ENCODE results near the gene TNPO3.
A peak's percentile ranks its signal among the peaks of the same experiment; 100 is the strongest.
"Not testable (repeated sequence)": the region's sequence is repeated elsewhere in the genome, so short reads cannot be mapped to it uniquely, and the experiment has no call there.

Gene TNPO3

GRCh38 chr7:129013048-129013724 lies 41.7 kb downstream of the TNPO3 start:
- DNase-seq, result no peak

DNA sequence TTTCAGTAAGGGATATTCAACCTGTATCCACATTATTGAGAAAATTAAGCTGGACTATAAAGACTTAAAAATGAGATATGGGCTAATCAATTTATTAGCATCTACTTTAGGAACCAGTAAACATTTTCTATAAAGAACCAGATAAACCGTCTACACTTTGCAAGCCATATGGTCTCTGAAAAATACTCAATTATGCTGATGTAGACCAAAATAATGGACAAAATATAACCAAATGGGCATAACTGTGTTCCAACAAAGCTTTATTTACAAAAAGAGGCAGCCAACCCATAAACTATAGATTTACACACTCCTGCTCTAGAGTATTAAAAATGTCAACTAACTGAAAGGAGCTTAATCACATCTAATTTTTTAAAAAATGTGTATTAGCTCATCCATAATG lies 42.3 kb downstream of the TNPO3 start:
- no peak for DNase-seq

DNA sequence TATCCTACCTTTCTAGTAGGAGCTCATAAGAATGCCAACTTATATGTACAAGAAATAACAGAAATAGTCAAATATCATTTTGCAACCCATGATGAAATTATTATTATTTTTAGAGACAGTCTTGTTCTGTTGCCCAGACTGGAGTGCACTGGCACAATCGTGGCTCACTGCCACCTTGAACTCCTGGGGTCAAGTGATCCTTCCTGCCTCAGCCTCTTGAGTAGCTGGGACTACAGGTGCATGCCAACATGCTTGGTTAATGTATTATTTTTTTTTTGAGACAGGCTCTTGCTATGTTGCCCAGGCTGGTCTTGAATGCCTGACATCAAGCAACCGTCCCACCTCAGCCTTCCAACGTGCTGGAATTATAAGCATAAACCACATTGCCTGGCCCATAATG lies 44.8 kb downstream of the TNPO3 start:
- no peak for DNase-seq

GRCh38 chr7:129009437-129009836 lies 45.5 kb downstream of the TNPO3 start:
- no peak for DNase-seq

DNA sequence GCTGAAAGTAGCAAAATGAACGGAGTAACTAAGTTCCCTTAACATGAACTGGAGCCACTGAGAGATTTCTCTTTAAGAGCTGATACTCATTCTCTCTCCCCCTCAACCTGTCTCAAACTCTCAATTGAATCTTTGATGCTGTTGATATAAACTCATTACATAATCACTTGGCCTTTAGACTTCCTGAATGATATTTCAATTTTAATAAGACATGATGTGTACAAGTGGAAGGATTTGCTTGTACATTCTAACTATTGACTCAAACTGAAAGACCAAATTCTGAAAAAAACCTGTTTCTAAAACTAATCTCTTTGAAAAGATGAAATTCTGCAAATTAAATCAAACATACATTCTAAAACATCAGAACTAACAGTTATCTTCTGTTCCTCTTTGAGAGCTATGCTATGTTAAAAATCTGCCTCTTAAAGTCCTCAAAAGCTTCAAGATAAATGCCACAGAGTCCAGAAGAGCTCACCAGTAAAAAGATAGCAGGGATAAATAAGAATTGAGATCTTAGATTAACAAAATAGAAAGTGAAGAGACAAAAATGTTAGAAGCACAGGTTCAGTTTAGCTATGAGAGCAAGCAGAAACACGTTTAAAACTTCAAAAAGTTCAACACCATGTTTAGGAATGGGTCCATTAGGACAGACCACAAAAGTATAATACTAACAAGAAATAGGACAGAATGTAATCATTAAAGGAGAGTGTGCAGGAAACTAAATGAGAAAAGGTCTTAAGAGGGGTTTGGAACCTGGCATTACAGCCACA lies 46.1 kb downstream of the TNPO3 start:
- DNase-seq, result no peak

GRCh38 chr7:129007572-129007971 lies 47.3 kb downstream of the TNPO3 start:
- DNase-seq, result no peak

GRCh38 chr7:129006636-129007414 lies 48.1 kb downstream of the TNPO3 start:
- DNase-seq, result no peak

- no peak for DNase-seq
Measured at GRCh38 chr7:129005186-129005585, 49.7 kb downstream of the TNPO3 start.

GRCh38 chr7:128997181-128997580 lies 57.7 kb downstream of the TNPO3 start:
- DNase-seq, result no peak

DNA sequence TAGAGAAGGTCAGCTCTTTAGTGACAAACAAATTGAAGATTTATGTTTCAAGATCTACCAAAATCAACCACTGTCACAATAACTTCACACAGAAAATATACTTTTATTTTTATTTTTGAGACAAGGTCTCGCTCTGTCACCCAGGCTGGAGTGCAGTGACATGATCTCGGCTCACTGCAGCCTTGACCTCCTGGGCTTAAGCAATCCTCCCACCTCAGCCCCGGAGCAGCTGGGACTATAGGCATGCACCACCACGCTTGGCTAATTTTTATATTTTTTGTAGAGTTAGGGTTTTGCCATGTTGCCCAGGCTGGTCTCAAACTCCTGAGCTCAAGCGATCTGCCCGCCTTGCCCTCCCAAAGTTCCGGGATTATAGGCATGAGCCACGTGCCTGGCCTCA lies 60.4 kb downstream of the TNPO3 start:
- DNase-seq, result not testable (repeated sequence)

- DNase-seq, result no peak
Measured at GRCh38 chr7:128993419-128993818, 61.5 kb downstream of the TNPO3 start.

- DNase-seq, result no peak
Measured at GRCh38 chr7:128989961-128990360, 65.0 kb downstream of the TNPO3 start.

DNA sequence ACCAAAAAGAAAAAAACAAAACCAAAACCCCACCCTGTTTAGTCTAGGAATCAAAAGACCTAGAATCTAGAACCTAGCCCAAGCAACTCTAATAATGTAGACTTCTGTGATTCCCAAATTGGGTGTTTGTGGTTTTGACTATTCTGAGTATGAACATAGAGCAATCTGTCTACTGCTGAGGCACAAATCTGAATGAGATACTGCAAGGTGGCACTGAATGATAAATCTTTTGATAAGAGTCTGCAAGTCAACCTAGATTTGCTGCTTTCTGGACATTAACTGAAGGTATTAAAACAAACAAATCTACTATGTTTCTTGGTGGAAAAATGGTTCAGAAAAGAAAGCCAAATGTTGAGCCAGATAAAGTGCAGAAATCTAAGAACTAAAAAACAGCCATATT lies 66.5 kb downstream of the TNPO3 start:
- no peak for DNase-seq

GRCh38 chr7:128986609-128987008 lies 68.3 kb downstream of the TNPO3 start:
- DNase-seq, result no peak

DNA sequence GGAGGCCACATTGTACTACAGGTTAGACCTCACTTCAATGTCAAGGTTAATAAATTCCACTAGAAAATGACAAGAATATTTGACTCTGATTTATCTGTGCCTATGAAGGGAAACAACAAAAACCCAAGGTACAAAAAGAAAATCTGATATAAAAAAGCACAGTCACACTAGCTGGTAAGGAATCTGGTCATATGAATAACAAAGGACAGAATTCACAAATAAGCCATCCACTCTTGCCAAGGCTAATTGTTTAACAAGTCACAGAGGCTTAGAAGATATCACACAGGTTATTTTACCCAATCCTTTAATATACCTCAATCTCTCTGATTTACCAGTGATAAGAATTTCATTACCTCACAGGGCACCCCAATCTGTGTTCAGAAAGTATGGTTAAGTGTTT lies 69.3 kb downstream of the TNPO3 start:
- DNase-seq, result no peak

GRCh38 chr7:128982105-128982504 lies 72.8 kb downstream of the TNPO3 start:
- DNase-seq, result no peak

DNA sequence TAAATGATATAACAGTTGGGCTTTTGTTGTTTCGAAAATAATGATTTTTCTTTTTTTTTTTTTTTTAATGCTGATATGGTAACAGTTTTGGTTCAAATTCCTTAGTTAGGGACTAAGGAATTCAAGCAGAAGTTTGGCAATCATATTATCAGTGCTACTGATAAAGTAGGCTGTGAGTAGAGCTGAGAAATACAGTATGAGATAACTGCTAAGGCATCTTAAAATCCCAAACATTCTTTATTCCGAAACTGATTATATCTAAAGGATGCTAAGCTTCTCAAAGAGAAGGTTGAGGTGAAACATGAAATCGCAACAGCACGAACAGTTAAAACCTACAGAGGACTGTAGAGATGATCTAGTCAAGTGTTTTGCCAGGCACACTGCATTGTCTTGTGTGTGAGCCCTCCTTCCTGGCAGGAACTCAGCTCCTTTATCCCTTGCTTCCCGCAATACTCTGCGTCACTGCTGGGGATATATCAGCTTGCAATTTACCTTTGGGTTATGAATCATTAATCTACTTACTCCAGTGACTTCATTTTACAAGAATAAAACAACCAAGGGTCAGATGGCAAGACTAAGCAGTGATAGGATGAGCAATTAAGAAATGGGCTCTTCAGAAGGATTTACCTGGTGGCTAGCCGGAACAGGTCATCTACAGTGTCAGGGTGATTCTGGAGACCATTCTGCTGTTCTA lies 80.5 kb downstream of the TNPO3 start:
- no peak for DNase-seq

DNA sequence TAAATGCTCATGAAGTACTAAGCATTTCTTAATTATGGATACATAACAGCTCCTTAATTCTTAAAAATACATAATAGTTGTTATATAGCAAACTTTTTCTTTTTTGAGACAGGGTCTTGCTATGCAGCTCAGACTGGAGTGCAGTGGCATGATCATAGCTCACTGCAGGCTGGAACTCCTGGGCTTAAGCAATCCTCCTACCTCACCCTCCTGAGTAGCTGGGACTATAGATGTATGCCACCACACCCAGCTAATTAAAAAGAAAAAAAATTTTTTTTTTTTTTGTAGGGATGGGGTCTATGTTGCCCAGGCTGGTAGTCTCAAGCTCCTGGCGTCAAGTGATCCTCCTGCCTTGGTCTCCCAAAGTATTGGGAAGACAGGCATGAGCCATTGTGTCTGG lies 86.3 kb downstream of the TNPO3 start:
- no peak for DNase-seq

GRCh38 chr7:128963327-128963757 lies 91.6 kb downstream of the TNPO3 start:
- DNase-seq, result peak; percentile 28

GRCh38 chr7:128962899-128963298 lies 92.0 kb downstream of the TNPO3 start:
- DNase-seq, result no peak

- DNase-seq, result no peak
Measured at GRCh38 chr7:128961030-128961659, 93.8 kb downstream of the TNPO3 start.

GRCh38 chr7:128959296-128959695 lies 95.6 kb downstream of the TNPO3 start:
- DNase-seq, result no peak

- no peak for DNase-seq
Measured at GRCh38 chr7:128955981-128956380, 98.9 kb downstream of the TNPO3 start.

All from EL (cell line).